Lower leg skin (tissue), 3 donors: ENCODE results near the gene NUCKS1.

ENCODE experiments used
- CTCF ChIP-seq, 3 donors: fragments of 450-650 bp; IDR thresholded peaks; one replicate each; pipeline ENCODE4 v1.5.1; 2016; ENCODE audit warnings: antibody characterized with exemption in 3 of 3, mild to moderate bottlenecking in 3 of 3, moderate library complexity in 2 of 3
- POLR2A ChIP-seq, 2 donors: fragments of 450-650 bp; IDR thresholded peaks; one replicate each; pipeline ENCODE4 v1.6.1; 2016 to 2017; ENCODE audit warnings: antibody characterized with exemption in 2 of 2, mild to moderate bottlenecking in 1 of 2, moderate library complexity in 1 of 2

- no peak for TF ChIP-seq CTCF (IDR thresholded peaks at IDR 0.05)
- no peak for TF ChIP-seq POLR2A (IDR thresholded peaks at IDR 0.05)
Observed at GRCh38 chr1:205710201-205711062, 39.5 kb downstream of the NUCKS1 start.
